ENCODE data around the gene PLA2G1B.
A peak's percentile ranks its signal among the peaks of the same experiment; 100 is the strongest.

PLA2G1B gene

GRCh38 chr12:120324841-120325417, 2.6 kb downstream of the PLA2G1B start:
- DNase-seq (ENCODE audit: low spot score), result no peak

GRCh38 chr12:120323772-120324171, 3.8 kb downstream of the PLA2G1B start:
- DNase-seq (ENCODE audit: low spot score), result no peak

GRCh38 chr12:120321382-120322202, 6.0 kb downstream of the PLA2G1B start:
- DNase-seq (ENCODE audit: low spot score), result no peak

- peak; percentile 99 for DNase-seq (ENCODE audit: low spot score)
These were observed 10.1 kb downstream of the PLA2G1B start for GRCh38 chr12:120317224-120318105.

- DNase-seq (ENCODE audit: low spot score), result peak; percentile 25
These were observed 10.8 kb downstream of the PLA2G1B start for GRCh38 chr12:120316798-120317223.

GRCh38 chr12:120314220-120314619, 13.4 kb downstream of the PLA2G1B start:
- no peak for DNase-seq (ENCODE audit: low spot score)

- peak; percentile 94 for DNase-seq (ENCODE audit: low spot score)
These were observed 25.4 kb downstream of the PLA2G1B start, which contains the start of gene SIRT4 for GRCh38 chr12:120301962-120302815. SIRT4 (plus strand) TSS chr12:120302321; CDS start chr12:120303562, 1,241 bp downstream.

- peak; percentile 45 for DNase-seq (ENCODE audit: low spot score)
These were observed 34.7 kb downstream of the PLA2G1B start, which contains the start of gene RNU4-1 for GRCh38 chr12:120292661-120293531. RNU4-1 (minus strand) TSS chr12:120293237.

GRCh38 chr12:120292411-120292660, 35.2 kb downstream of the PLA2G1B start:
- DNase-seq (ENCODE audit: low spot score), result no peak

GRCh38 chr12:120290609-120291305, 36.8 kb downstream of the PLA2G1B start:
- no peak for DNase-seq (ENCODE audit: low spot score)

- no peak for DNase-seq (ENCODE audit: low spot score)
These were observed 40.1 kb downstream of the PLA2G1B start for GRCh38 chr12:120287491-120287890.

GRCh38 chr12:120286768-120287490, 40.6 kb downstream of the PLA2G1B start:
- no peak for DNase-seq (ENCODE audit: low spot score)

- no peak for DNase-seq (ENCODE audit: low spot score)
These were observed 43.2 kb downstream of the PLA2G1B start for GRCh38 chr12:120284381-120284780.

GRCh38 chr12:120283318-120283717, 44.3 kb downstream of the PLA2G1B start:
- no peak for DNase-seq (ENCODE audit: low spot score)

- DNase-seq (ENCODE audit: low spot score), result no peak
These were observed 49.2 kb downstream of the PLA2G1B start for GRCh38 chr12:120278137-120279069.

- DNase-seq (ENCODE audit: low spot score), result no peak
These were observed 50.8 kb downstream of the PLA2G1B start for GRCh38 chr12:120276734-120277133.
